CD4-positive, alpha-beta T cell treated with Interleukin-15 for 4 hours (primary cell): ENCODE measurements around the gene SLC25A48.

Experiments used
- DNase-seq: peaks from one replicate; pipeline ENCODE4 v3.0.0-alpha.2; 2020; ENCODE audit warnings: low spot score

The SLC25A48 gene

DNA sequence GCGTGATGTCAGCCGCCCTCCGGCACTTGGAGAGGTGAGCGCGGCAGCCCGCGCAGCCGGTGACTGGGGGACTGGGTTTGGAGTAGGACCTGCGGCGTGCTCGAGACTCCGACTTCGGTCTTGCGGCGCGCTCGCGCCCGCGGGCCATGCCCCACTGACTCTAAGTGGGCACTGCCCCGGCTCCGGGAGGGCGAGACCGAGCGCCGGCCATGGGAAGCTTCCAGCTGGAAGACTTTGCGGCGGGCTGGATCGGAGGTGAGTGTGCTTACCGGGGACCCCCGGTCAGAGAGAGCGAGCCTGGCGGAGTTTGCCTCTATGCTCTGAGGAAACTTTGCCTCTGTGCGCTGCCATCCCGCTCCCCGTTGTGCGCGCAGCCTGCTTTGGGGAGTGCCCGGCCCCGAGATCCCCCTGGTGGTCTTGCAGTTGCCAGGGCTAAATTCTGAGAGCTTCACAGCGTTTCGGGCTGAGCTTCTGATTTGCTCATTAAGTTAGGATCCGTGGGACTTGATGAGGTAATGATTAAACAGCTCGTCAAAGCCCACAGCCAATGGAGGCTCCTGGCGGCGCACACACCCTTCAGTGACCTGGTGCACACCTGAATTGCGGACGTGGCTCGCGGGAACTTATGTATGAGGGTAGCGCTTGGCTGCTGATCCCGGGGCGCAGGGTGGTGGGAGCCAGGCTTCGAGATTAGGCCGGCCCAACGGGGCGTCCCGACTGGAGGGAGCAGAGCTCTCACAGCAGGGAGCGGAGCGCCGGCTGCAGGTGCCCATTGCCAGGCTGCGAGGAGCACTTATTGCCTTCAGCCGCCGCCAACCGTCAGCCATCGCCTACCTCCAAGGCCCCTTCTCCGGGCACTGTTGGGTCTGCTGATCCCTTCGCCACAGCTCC lies at the start of gene SLC25A48:
SLC25A48 (plus strand) TSS at position 25 of the 891 bp plus-strand sequence; CDS start at position 210, 185 bp downstream.
- no peak for DNase-seq

DNA sequence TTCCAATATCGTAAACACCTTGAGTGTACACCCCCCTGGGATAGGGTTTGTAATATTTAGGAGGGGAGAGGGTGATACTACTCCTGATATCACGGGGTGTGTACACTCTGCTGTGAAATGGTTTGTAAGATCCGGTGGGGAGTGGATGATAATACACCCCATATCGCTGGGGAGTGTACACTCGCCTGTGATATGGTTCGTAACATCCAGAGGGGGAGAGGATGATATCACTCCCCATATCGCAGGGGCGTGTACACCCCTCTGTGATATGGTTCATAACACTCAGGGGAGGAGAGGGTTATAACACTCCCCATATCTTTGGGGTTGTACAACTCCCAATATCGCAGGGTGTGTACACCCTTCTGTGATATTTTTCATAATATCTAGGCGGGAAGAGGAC lies 33.8 kb upstream of the SLC25A48 start:
- no peak for DNase-seq

- no peak for DNase-seq
These were observed 24.1 kb upstream of the SLC25A48 start for GRCh38 chr5:135810188-135810943.

GRCh38 chr5:135811007-135811406 lies 23.5 kb upstream of the SLC25A48 start:
- no peak for DNase-seq

DNA sequence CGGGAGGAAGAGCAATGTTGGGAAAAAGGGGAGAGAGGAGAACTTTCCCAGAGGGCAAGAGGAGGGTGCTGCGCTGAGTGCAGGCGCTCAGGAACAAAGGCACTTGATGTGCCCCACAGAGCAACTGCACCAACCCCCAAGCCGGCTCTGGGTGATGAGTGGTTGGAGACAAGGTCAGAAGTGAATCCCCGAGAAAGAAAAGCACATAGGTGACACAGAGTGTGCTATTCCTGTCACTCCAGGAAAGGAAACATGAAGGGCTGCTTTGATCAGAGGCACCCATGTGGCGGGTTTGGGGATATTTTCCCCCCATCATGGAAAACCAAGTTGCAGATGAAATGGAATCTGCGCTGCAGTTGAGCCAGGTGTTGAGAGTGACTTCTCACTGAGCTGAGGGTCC lies 20.7 kb upstream of the SLC25A48 start:
- DNase-seq, result no peak

DNA sequence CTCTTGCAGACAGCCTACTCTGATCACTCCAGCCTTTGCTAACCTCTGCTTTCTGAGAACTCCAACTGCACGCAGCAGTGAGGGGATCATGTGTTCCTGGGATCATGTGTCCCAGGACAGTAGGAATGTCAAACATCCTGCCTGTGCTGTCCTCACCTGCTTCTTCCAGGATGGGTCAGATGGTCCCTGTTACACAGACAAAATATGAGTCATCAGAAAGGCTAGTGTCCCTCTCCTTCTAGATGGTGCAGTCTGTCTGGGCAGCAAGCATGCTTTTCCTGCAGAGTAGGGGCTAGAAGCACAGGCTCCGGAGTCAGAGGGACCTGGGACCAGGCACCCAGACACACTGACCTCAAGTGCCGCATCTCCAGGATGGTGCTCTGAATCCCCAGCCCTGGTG lies 20.1 kb upstream of the SLC25A48 start:
- no peak for DNase-seq

GRCh38 chr5:135814812-135815211 lies 19.7 kb upstream of the SLC25A48 start:
- no peak for DNase-seq

DNA sequence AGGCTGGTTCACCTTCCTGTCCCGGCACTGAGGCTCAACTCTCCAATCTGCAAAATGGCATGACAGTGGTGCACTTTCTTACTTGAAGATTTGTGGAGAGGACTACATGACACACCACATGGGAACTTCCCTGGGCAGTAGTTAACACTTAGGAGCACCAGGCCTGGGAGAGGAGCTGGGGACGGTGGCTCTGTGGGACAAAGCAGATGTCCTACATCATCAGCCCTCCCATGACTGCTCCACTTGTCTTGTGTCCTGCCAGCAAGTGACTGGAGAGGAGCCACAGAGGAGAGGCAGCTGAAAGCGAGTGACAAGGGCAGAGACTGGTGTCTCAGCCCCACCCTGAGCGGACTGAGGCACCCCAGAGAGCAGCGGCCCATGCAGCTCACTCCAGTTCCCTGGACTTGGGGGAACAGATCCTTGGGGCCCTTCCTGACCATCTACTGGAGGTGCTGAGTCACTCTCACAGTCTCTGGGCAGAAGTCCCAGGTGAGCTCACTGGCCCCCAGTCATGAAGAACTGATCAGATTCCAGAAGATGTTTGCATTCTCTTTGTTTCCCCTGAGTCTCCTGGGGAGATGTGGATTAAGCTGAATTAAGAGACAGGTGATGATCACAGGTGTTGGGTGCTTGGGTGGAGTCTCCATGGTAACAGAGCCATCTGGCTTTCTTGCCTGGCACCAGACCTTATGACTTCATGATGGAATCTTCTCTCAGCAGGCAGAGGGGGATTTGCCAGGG lies 13.2 kb upstream of the SLC25A48 start:
- DNase-seq, result no peak

DNA sequence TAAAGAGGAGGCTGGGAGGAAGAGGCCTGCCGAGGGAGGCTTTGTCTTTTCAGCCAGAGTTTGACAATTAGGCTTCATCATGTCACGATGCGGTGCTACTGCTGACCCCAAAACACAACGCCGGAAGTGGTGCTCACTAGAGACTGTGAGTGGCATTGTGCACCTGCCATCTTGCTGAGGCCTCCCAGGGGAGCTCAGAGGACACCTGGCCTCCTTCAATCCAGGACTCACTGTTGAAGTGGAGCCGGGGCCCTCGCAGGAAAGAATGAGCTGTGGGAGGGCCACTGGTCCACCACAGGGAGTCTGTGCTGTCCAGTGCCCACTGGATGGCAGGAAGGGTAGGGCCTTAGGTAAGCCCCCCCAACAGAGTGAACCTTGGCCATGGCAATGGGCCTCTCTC lies 12.7 kb upstream of the SLC25A48 start:
- DNase-seq, result no peak

GRCh38 chr5:135822286-135822685 lies 12.2 kb upstream of the SLC25A48 start:
- no peak for DNase-seq

GRCh38 chr5:135822959-135823358 lies 11.5 kb upstream of the SLC25A48 start:
- DNase-seq, result no peak

- DNase-seq, result no peak
These were observed 10.6 kb upstream of the SLC25A48 start for GRCh38 chr5:135823881-135824280.

DNA sequence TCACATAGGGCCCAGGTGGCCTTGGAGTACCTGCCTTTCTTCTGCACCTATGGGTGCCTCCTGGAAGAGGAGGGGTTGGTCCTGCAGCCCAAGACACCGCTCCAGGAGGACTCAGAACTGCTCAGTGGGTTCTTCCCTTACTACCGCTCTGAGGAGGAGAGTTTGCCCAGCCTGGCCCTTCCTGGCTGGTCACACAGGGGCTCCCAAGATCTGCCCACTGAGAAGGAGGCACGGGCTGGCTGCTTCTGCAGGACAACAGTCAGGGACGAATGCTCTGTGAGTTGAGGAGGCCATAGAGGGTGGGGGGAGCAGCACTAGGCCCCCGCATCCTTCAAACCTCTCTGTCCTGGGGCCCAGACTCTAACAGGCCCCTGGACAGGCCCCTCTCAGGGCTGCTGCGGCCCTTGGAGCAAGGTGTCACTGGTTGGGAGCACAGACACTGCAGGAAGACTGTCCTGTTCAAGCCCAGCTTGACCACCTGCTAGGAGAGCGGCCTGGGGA lies 9.9 kb upstream of the SLC25A48 start:
- no peak for DNase-seq

DNA sequence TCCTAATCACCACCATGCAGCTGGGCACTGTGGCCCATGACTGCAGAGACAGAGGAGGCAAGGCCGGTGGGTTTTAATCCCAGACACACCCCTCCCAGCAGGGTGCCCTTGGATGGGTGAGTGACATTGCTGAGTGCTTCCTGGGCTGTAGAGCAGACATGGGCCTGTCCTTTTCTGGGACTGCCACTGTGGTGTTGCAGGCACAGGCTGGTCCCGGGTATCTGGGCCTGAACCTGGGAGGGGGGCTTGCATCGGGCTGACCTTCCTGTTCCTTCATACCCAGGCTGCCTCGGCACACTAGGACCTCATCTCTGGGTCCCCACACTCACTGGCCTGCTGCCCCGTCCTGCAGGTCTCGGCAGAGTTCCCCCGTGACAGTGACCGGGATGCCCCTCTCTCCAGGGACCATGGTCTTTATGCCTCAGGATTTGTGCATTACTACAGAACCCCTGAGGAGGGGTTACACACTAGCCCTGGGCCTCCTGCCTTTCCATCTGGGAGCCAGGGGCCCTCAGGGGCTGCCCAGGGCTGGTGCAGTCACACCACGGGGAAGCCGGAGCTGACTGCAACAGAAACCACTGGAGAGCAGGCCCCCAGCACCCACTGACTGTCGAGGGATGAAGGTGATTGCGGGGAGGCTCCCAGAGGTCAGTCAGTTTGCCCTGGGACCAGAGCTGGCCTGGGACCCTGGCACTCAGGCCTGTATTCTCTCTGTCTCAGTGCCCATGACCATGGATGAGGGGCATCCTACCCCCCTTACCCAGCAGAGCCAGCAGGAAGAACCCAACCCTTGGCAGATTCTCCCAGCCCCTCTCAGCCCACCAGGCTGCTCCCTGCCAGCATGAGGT lies 8.9 kb upstream of the SLC25A48 start:
- DNase-seq, result no peak

GRCh38 chr5:135826221-135826525 lies 8.3 kb upstream of the SLC25A48 start:
- DNase-seq, result no peak

- no peak for DNase-seq
These were observed 7.3 kb upstream of the SLC25A48 start for GRCh38 chr5:135826994-135827671.

DNA sequence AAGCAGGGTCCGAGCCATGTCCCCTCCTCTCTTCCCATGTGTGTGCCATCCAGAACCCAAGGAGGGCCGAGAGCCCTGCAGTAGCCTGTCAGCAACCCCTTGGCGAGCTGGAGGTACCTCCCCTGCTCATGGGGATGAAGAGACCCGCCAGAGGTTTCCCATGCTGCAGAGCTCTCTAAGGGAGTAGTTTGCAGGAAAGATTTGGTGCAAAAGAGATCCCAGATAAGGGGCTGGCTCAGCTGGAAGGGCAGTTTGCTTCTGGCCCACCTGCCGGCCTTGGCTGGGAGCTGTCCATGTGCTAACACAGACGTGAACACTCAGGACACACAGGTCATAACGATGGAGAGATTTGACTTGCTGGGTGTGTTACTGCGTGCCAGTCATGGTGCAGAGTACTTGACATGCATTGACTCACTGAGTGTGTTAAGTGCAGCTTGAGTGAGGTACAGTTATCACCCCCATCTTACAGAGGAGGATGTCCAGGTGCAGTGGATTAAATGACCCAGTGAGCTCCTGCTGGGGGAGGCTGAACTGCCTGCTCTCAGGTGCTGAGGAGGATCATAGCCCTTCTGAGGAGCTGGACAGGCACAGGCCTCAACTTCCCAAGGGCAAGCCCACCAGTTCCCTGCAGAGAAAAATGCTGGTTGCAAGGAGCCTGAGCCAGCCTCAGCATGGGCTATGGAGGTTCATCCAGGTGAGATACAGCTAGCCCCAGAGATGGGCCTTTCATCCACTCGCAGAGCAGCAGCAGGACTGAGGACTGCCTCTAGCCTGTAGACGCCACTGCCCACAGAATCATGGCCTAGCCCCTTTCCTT lies 6.3 kb upstream of the SLC25A48 start:
- DNase-seq, result no peak

GRCh38 chr5:135828782-135829127 lies 5.7 kb upstream of the SLC25A48 start:
- no peak for DNase-seq

DNA sequence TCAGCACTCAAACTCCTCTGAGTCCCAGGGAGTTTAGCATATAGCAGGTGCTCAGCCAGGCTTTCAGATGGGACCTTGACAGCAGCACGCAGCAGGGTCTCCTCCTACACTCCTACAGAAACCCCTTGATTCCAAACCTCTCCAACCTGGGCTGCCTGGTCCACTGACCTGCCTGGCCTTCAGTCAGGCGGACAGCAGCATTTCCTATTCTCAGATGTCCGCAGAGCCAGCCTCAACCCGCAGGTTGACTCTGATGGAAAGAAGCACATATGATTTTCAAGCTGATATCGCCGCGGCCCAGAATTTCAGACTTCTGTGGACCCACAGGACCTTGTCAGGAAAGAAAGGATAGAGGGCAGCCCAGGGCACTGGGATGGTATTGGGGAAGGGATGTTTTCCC lies 5.3 kb upstream of the SLC25A48 start:
- DNase-seq, result no peak

- no peak for DNase-seq
These were observed 4.6 kb upstream of the SLC25A48 start for GRCh38 chr5:135829681-135830383.
